GM13977 (cell line): ENCODE measurements around the gene DSG3.

ENCODE experiments used
- DNase-seq: peaks from one replicate; pipeline ENCODE4 v3.0.0; 2012; ENCODE audit warnings: low spot score
- in situ Hi-C: fragments of 300-500 bp; cut with MboI; formaldehyde crosslinking; loops from one replicate; pipeline ENCODE4 v1.12.0; 2022; ENCODE audit warnings: low sequenced_read_pairs, low pct_unique_long_range_greater_than_20kb, mixed read lengths, inconsistent platforms; ENCODE audit not compliant: unreplicated experiment
- TF ChIP-seq, protein P1 (sequence below): IDR thresholded peaks from 2 replicates; pipeline ENCODE4 v1.5.1; 2012; ENCODE audit warnings: mild to moderate bottlenecking, control low read depth; ENCODE audit not compliant: insufficient read depth; ENCODE audit errors: extremely low read depth, missing control alignments

The DSG3 gene

DNA sequence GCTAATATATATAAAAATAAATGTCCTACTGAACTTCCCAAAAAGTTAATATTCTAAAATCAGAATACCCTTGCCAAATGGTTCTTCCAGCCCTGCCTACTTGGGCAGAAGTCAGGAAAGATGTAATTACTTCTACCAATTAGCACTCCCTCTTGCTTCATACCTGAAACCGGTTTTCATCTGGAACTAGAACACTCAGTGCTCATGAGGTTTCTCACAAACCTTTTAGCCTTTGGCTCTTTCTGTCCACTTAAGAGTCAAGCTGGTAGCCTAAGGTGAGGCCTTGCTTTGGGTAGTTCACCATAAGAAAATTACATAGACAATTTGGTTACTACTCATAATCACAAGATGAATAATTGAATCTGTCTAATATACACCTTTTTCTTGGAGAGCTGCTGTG, 4.1 kb downstream of the DSG3 start:
- in situ Hi-C loops: no loop called here
- TF ChIP-seq, protein P1, sequence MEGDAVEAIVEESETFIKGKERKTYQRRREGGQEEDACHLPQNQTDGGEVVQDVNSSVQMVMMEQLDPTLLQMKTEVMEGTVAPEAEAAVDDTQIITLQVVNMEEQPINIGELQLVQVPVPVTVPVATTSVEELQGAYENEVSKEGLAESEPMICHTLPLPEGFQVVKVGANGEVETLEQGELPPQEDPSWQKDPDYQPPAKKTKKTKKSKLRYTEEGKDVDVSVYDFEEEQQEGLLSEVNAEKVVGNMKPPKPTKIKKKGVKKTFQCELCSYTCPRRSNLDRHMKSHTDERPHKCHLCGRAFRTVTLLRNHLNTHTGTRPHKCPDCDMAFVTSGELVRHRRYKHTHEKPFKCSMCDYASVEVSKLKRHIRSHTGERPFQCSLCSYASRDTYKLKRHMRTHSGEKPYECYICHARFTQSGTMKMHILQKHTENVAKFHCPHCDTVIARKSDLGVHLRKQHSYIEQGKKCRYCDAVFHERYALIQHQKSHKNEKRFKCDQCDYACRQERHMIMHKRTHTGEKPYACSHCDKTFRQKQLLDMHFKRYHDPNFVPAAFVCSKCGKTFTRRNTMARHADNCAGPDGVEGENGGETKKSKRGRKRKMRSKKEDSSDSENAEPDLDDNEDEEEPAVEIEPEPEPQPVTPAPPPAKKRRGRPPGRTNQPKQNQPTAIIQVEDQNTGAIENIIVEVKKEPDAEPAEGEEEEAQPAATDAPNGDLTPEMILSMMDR: no peak
- no peak for DNase-seq

DNA sequence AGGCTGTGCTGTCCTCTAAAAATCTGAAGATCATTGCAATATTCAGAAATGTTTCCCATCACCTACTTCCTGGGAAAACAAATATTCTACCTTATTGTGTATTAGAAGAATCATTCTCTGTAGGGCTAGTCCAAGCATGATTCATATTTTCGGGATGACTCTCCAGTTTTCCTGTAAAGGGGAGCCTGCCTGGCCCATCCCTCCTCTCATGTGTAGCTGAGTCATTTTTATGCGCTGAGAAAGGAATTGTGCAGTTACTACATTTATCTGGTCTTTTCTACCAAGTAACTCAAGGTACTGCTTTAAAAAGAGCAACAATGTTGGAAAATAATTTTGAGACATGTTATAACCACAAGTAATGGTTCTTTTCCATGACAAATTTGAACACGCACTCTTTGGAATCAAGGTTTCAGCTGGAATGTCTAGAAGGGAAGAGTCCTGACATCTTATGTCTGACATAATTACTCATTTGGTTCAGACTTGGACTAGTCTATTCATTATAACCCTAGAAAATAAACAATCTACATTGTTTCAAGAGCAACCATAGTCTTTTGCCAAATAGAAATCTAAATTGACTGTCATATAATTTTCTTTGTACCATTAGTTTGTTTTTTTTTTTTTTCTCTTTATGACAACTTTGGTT, 6.6 kb downstream of the DSG3 start:
- TF ChIP-seq, protein P1: no peak
- no peak for DNase-seq
- in situ Hi-C loops: no loop called here

GRCh38 chr18:31469629-31470028, 22.1 kb downstream of the DSG3 start:
- DNase-seq: no peak
- TF ChIP-seq, protein P1: no peak
- in situ Hi-C loops: no loop called here

- DNase-seq: no peak
- in situ Hi-C loops: no loop called here
- TF ChIP-seq, protein P1: no peak
Observed at GRCh38 chr18:31478688-31479087, 31.1 kb downstream of the DSG3 start.

GRCh38 chr18:31482051-31482450, 34.5 kb downstream of the DSG3 start:
- in situ Hi-C loops: no loop called here
- DNase-seq: no peak
- TF ChIP-seq, protein P1: no peak

- DNase-seq: no peak
- TF ChIP-seq, protein P1: no peak
- in situ Hi-C loops: no loop called here
Observed at GRCh38 chr18:31483396-31483795, 35.9 kb downstream of the DSG3 start.
